GM19397 (cell line): Measurements from ENCODE around the gene CELF1.
"Not testable (repeated sequence)": the region's sequence is repeated elsewhere in the genome, so short reads cannot be mapped to it uniquely, and the experiment has no call there.

Source experiments
- ATAC-seq: cut with Tn5 transposase; IDR thresholded peaks from one replicate; pipeline ENCODE4 v1.9.1; 2021; ENCODE audit warnings: mild to moderate bottlenecking, moderate library complexity; ENCODE audit not compliant: unreplicated experiment

CELF1 gene

DNA sequence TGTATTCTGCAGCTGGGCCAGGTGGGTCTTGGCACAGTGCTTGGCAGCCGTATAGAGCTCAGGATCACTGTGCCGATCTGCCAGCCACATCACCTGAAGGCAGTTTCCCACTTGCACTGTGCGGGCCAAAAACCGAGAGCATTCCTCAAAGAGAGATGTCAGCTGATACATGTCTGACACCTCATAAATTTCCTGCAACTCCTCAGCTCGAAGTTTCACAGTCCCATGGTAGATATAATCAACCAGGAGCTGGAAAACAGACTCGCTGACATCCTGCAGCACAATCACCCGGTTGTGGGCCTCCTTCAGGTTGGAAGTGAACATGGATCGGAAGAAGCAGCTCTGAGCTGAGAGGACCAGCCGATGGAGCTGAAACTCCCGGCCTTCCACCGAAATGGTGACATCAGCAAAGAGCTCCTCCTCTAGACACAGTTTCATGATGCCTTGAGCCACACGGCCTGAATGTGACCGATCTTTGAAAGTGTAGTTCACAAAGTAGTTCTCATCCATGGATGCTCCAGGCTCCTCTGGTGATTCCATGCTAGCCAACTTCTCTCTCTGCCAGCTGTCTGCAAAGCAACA lies 24.6 kb upstream of the CELF1 start:
- no peak for ATAC-seq

DNA sequence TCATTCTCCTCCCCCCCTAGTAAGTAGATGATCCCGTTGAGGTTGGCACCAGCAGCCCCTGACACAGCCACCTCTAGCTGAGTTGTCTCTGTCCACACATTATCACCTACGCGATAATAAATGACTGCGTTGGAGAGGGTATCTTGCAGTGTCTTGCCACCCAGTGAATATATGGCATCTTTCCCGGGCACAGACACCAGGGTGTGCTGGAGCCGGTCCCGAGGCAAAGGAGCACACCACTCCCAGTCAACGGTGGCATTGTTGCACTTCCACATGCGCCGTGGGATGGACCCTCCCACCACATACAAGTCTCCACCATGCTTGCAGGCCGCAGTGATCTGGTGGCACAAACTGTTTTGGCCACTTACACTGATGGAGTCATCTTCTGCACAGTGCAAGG lies 20.4 kb upstream of the CELF1 start:
- ATAC-seq: no peak

DNA sequence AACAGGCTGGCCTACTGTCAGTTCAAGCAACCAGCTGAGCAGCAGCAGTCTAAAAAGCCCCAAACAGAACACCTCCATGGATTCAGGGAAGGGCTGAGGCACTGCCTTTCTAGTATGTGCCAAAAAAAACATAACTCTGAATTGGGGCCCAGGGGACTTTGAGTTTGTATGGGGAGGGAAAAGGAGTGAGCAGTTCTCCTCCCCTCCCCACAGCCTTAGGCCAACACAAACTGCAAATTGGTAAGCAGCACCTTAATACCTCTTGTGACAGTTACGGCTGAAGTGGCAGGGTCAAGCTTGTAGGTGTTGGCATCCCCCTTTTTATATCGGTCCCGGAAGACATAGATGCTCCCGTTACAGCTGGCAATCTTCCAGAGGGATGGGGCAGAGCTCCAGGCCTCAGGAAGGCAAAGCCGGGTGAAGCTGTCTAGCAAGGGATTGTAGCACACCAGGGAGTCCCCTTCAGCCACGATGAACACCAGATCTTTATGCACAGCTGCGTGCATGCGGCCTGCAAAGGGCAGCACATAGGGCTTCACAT lies 19.9 kb upstream of the CELF1 start:
- no peak for ATAC-seq

DNA sequence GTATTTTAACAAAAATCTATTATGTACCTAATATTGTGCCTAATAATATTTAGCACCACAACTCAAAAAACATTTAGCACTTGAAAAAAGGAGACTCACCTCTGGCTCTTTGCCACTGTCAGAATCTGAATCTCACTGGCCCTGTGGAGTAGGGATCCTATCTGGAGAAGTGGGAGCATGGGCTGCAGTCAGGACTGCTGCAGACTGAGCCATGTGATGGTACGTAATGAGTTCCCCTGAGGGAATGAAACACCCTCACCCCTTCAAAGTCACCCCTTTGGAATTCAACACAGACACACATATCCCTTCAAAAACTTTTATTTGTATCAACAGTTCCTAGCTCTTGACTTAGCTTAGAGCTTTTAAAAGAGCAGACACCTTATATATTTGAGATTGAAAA lies 19.0 kb upstream of the CELF1 start:
- no peak for ATAC-seq

DNA sequence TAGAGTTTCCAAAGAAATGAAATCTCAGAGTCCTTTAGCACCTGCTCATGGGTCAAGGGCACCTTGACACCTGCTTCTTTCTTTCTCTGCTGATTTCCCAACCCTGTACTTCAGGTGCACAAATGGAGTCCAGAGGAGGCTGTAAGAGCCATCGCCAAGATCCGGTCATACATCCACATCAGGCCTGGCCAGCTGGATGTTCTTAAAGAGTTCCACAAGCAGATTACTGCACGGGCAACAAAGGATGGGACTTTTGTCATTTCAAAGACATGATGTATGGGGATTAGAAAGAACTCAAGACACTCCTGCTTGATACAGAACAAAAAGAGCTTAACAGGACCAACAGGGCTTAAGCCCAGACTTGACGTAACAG lies 18.4 kb upstream of the CELF1 start:
- ATAC-seq: no peak

DNA sequence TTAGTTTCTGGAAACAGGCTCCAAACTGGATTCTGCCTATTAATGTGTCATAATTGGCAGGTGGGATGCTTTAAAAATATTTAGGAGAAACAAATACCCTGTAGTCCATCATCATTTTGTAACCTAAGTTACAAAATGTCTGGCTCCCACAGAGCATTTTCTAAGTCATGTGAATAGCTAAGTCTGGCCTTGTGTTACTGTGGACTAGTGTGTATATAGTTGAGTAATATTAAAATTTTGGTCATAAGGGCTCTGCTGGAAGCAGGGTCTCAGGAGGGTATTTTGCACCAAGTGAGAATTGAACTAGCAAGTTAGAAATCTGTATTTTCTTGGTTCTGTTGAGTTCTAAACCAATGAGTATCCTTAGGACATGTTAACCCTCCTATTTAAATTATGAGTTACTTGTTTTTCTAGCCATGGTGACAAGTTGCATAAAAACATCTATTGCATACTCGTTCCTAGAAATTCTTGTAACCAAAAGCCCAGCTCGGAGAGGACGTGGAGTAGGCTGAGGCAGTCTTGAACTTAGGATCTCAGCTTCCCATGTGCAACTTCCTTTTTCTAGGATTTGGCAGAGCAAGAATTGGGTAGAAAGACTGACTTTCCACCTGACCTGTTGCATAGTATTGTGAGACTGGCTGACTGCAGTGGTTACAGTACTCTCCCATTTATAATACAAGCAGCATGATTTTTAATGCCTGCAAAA lies 17.9 kb upstream of the CELF1 start:
- no peak for ATAC-seq

DNA sequence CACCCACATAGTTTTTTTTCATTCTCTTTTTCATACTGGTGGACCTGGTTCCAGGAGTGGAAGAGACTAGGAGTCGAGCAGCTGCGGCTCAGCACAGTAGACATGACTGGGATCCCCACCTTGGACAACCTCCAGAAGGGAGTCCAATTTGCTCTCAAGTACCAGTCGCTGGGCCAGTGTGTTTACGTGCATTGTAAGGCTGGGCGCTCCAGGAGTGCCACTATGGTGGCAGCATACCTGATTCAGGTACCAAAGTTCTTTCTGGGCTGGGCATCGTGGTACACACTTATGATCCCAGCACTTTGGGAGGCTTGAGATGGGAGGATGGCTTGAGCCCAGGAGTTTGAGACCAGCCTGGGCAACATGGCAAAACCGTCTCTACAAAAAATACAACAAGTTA lies 16.7 kb upstream of the CELF1 start:
- no peak for ATAC-seq

DNA sequence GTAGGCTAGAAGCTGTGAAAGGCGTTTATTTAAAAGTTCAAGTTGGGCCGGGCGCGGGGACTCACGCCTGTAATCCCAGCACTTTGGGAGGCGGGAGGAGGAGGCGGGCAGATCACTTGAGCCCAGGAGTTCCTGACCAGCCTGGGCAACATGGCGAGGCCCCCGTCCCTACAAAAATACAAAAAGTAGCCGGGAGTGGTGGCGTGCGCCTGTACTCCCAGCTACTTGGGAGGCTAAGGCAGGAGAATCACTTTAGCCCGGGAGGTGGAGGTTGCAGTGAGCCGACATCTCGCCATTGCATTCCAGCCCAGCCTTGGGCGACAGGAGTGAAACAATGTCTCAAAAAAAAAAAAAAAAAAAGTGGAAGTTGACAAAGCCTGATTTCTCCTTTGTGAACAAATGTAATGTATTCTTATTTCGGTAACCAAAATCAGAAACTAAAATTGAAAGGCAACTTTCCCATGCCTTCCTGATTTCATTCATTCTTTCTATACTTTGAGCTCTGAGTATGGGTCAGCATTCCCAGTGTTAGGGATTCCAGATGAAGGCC lies 13.3 kb upstream of the CELF1 start:
- no peak for ATAC-seq

DNA sequence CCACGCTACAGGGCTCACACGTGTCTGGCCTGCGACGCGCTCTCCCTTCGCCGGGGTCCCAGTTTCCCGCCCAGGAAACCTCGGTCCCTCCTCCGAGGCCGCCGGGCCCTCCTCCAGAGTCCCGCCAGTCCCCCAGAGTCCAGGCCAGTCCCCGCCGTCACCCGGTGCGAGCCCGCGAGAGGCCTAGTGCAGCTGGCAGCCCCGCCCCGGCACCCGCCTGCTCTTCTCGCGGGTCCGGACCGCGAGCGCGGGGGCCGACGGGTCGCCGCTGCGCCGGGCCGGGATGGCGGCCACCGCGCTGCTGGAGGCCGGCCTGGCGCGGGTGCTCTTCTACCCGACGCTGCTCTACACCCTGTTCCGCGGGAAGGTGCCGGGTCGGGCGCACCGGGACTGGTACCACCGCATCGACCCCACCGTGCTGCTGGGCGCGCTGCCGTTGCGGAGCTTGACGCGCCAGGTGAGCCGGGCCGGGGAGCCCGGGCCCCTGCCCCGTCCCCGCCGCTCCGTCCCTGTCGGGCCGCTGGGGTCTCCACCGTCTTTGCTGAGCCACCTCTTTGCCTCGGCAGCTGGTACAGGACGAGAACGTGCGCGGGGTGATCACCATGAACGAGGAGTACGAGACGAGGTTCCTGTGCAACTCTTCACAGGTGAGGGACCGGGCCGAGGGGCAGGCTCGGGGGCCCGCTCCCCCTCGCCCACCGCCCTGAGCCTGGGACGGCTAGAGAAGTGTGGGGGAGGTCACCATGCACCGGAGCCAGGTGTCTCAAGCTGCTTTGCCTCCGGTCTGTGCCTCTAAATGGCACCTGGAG lies 12.6 kb upstream of the CELF1 start, which contains the start of gene PTPMT1:
TSS of gene PTPMT1 (plus strand) at position 260 of the 809 bp plus-strand sequence. CDS start at position 284, 24 bp downstream.
- ATAC-seq: peak; percentile 89

DNA sequence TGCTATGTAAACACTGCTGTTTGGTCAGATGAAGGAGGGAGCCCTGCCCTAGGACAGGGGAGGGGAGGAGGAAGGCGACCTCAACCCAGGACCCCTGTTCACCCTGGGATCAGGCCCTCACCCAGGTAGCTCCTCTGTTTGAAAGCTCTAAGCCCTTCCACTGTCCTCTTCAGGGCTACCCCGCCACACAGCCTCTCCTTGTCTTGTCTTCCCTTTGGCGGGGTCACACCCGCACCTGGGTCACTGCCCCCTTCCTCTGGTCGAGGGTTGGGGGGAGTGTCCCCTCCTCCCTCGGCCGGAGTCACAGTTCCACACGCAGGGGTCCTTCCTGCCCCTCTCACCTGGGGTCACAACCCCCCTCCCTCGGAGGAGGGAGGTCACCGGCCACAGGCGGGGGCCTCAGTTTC lies 12.0 kb upstream of the CELF1 start:
- ATAC-seq: peak; percentile 16

DNA sequence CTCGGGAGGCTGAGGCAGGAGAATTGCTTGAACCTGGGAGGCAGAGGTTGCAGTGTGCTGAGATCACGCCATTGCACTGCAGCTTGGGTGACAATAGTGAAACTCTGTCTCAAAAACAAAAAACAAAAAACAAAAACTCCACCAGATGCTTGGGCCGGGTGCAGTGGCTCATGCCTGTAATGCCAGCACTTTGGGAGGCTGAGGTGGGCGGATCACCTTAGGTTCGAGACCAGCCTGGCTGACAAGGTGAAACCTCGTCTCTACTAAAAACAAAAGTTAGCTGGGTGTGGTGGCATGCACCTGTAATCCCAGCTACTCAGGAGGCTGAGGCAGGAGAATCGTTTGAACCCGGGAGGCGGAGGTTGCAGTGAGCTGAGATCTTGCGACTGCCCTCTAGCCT lies 11.4 kb upstream of the CELF1 start:
- ATAC-seq: not testable (repeated sequence)

DNA sequence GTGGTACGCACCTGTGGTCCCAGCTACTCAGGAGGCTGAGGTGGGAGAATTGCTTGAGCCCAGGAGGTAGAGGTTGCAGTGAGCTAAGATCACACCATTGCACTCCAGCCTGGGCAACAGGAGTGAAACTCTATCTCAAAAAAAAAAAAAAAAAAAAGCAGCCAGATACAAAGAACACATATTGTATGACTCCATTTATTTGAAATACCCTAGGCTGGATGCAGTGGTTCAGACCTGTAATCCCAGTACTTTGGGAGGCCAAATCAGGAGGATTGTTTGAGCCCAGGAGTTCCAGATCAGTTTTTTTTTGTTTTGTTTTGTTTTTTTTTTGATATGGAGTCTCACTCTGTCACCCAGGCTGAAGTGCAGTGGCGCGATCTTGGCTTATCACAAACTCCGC lies 9.5 kb upstream of the CELF1 start:
- not testable (repeated sequence) for ATAC-seq

DNA sequence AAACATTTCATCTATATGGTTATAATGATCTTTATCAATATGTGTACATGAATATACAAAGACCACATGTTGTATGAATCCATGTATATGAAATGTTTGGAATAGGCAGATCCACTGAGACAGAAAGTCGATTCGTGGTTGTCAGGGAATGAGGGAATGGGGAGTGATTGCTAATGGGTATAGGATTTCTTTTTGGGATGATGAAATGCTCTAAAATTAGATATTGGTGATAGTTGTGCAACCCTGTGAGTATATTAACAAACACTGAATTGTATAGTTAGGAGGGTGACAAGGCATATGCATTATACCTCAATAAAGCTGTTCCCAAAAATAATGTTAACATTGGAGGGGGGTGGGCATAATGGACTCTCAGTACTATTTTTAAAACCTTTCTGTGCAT lies 7.5 kb upstream of the CELF1 start:
- no peak for ATAC-seq

DNA sequence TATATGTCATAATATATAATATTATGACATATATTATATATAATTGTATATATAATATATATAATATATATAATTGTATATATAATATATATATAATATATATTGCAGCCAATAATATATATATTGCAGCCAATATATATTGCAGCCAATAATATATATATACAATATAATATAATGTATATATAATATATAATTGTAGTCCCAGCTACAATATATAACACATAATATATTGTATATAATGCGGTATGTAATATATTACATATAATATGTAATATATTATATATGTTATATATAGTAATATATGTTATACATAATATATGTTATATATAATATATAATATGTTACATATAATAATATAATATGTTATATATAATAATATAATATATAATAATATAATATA lies 5.8 kb upstream of the CELF1 start:
- ATAC-seq: no peak

DNA sequence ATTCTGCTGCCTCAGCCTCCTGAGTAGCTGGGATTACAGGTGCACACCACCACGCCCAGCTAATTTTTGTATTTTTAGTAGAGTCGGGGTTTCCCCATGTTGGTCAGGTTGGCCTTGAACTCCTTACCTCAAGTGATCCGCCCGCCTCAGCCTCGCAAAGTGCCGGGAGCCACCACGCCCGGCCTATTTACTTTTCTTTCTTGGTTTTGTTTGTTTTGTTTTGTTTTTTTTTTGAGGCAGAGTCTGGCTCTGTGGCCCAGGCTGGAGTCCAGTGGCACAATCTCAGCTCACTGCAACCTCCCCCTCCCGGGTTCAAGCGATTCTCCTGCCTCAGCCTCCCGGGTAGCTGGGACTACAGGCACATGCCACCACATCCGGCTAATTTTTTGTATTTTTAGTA lies 4.1 kb upstream of the CELF1 start:
- ATAC-seq: not testable (repeated sequence)

DNA sequence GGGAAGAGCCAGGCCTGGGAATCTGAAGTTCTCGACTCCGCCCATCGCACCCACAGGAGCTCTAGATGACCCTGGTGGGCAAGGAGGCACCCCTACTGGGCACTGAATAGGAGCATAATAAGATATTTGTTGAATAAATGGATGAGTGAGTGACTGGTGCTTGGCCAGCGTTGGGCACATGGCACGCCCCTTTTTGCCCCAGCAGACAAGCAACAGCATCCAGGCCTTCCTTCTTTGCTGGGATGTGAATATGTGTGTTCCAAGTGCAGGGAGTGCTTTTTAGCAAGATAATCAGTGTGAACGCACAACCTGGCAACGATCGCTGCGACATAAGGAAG lies 443 bp upstream of the CELF1 start:
- peak; percentile 18 for ATAC-seq

DNA sequence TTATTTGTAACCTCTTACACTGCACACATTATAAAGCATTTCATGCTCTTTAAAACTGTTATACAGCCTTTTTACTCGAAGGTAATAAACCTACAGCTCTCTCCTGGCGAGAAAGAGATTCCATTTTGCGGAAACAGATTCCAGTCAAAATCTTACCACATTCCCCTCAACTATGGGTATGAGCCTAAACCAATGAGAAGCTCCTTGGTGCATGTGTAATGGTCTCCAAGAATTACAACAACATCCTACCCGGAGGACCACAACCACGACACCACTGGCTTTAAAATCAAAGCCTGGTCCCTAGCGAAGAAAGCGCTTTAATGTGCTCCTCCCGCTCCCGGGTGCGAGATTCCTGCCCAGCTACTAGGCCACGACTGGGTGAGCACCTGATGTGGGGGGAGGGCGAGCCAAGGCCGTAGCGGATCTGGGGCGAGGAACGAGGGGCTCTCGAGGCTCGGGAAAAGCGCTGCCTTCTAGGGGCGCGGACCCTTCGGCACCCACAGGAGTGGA lies 821 bp downstream of the CELF1 start:
- ATAC-seq: no peak

DNA sequence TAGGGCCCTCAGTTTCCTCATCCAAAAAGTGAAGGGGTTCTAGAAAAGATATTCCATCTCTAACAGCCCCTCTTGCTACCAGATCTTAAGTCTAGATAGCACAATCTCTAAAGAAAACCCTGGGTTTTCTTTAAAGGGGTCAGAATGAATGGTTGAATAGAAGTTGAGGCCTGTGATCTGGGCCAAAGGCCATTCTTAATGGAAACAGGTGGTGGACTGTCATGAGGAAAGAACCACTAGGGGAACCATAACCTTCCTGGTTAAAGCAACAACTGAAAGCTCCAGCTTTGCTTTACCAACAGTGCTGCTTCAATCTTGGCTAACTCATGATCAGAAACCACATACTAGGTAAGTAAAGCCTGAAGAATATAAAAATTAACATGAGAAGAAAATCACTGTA lies 1.8 kb downstream of the CELF1 start:
- ATAC-seq: no peak

DNA sequence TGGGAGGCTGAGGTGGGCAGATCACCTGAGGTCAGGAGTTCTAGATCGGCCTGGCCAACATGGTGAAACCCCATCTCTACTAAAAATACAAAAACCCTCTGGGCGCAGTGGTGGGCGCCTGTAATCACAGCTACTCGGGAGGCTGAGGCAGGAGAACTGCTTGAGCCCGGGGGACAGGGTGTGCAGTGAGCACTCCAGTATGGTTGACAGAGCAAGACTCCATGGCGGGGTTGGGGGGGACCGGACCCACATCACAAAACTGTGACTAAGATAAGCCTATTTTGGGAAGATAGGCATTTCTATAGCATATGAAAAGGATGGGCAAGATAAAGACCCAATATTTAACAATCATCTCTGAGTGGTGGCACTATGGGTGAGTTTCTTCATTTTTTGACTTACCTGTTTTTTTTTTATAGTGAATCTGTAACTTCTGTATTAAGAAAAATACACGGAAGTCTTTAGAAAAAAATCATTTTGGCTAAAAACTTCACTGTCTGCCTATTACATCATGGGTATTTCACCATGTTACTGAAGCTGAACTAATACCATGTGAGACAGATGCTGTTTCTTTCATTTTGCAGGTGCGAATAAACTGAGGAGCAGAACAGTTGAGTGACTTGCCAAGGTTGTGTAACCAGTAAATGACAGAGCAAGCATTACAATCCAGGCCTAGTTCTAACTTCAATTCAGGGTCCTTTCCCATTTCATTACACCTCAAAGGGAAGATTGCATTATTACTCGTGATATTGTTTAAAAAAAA lies 2.5 kb downstream of the CELF1 start:
- ATAC-seq: no peak

DNA sequence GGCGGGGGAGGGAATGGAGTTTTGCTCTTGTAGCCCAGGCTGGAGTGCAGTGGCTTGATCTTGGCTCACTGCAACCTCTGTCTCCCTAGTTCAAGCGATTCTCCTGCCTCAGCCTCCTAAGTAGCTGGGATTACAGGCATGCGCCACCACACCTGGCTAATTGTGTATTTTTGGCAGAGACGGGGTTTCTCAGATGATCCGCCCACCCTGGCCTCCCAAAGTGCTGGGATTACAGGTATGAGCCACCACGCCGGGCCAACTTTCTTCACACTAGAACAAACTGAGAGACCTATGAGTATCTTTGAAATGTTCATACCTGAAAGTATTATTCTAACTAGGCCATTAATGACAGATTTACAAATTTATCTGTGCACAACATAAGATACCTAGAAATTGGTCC lies 6.7 kb downstream of the CELF1 start:
- ATAC-seq: not testable (repeated sequence)

DNA sequence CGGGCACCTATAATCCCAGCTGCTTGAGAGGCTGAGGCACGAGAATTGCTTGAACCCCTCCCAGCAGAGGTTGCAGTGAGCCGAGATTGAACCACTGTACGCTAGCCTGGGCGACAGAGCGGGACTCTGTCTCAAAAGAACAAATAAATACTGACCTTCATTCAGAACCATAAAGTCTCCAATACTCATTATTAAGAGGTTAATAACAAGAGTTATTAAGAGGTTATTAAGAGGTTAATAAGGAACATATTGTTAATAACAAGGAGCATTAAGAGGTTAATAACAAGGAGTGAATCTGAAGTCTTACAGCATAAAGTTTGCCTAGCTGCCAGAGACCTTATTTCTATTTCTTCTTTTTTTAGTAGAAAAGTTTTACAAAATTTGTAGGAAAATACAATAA lies 7.6 kb downstream of the CELF1 start:
- no peak for ATAC-seq
